GM19463 (cell line): ENCODE measurements around the gene VDAC1.

Experiments
- ATAC-seq: cut with Tn5 transposase; IDR thresholded peaks from one replicate; pipeline ENCODE4 v1.9.1; 2021; ENCODE audit warnings: mild to moderate bottlenecking, moderate library complexity; ENCODE audit not compliant: unreplicated experiment

Gene VDAC1

GRCh38 chr5:133930061-133930812 is 74.5 kb downstream of the VDAC1 start:
- peak; percentile 31 for ATAC-seq

GRCh38 chr5:133928587-133929393 is 76.0 kb downstream of the VDAC1 start:
- peak; percentile 51 for ATAC-seq

DNA sequence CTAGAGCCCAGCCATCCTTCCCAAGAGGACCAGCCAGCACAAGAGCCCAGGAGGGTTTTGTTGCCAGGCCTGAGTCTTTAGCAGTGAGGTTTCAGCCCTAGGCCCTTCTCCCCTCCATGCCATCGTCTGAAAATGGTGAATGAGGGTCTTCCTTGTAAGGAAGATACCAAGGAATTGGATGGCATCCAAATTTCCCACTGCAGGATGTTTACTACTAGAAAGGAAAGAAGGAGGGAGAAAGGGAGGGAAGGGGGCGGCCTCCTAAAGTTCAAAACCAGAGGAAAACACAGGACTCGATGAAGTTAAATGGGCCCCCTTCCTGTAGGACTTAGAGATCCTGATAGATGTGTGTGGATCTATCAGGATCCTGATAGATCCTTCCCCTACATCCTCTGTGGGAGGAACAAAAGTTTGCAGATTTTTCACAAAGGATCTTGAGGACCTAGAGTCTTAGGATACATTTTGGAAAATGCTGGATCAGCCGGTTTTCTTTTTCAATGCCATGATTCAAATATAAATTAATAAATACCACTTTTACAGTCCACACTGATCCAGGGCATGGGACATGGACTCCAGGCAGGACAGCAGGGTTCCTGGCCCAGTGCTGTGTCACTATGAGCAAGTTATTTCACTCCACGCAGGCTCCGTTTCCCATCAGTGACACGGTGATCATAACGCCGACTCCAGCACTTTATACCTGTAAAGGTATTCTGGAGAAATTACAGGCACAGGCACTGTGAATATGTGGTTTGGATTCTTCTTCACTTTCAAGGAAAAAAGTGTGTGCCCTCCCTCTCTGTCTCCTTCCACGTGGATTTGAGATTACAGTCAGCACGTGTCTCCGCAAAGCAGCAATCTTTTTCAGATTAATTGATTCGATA is 77.2 kb downstream of the VDAC1 start:
- no peak for ATAC-seq

- no peak for ATAC-seq
These were observed 78.1 kb downstream of the VDAC1 start for GRCh38 chr5:133926489-133927299.

- no peak for ATAC-seq
These were observed 78.8 kb downstream of the VDAC1 start for GRCh38 chr5:133925866-133926488.

DNA sequence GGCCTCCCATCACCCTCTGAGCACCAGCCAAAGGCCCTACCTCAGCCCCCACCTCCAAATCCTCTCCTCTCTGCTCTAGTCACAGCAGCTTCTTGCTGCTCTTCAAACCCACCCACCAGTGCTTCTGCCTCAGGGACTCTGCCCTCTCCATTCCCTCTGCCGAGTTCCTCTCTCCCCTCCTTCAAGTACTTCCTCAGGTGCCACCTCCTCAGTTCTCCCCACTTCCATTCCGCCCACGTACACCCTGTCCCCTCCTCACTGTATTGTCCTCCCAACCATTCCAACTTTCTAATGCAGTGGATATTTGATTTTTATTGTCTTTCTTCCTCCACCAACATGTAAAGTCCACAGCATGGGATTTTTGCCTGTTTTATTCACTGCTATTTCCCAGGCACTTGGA is 79.5 kb downstream of the VDAC1 start:
- ATAC-seq: no peak

- ATAC-seq: no peak
These were observed 80.4 kb downstream of the VDAC1 start for GRCh38 chr5:133924221-133924920.

GRCh38 chr5:133921979-133922378 is 82.8 kb downstream of the VDAC1 start:
- no peak for ATAC-seq
